Measurements from ENCODE around the gene AGPS. TPM values are rescaled to one million over a fixed set of nuclear protein-coding genes. Genes with fewer than 3 reads are reported as not detected.

The AGPS gene
- total and polyA plus RNA-seq, 9 of the 15 experiments (the other 6 are each of a cell fraction or from before 2014, with no cell fraction given): 15.5 to 211 (median 63.1) TPM

DNA sequence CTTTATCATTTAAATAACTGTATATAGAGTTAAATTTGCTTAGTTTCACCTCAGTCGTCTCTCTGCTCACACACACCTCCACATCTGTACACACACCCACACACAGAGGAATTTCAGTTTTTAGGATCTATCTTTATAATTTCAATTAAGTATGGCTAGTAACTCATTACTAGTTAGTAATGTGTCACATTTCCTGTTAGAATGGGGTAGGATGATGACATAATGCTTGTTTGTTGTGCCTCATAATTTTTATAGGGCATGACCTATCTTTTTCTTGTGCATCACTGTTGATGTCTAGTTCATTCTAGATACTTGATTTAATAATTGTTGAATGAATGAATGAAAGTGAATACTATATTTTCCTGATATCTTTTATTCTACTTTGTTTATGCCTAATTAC is 108.6 kb downstream of the AGPS start:
- WGBS (ENCODE audit: insufficient coverage, low coverage, missing lambda C conversion rate): 89% methylated on average over 1 of the region's 1 CpG
- BruUV-seq (replicated peaks): no TSS peak
- intact Hi-C loops (cut with micrococcal nuclease) (no loop called here), in situ Hi-C loops (cut with MboI) (no loop called here)
- POLR2A ChIA-PET: interaction anchor here (0.7 kb wide), 1 partner anchor 39 kb away, joined by 3 read pairs; no protein-coding TSS in a partner anchor
- CTCF ChIA-PET (ENCODE audit: low intra/inter-chr PET ratio): no interaction called here
- FAIRE-seq (no peak), ATAC-seq (no peak), DNase-seq (ENCODE audit: extremely low read depth in 1 of 4, low spot score in 3 of 4) (no peak)
- Histone ChIP-seq H3K4me3 (no peak overlapping the region), H3K27ac (ENCODE audit: extremely low read depth, low read depth, low read length) (no peak overlapping the region), H3K9ac (ENCODE audit: insufficient read depth in 1 of 2, low read depth in 2 of 2, low read length in 2 of 2) (no peak overlapping the region), H3K4me2 (ENCODE audit: insufficient read depth, low read length) (no peak overlapping the region), H3K79me2 (ENCODE audit: control insufficient read depth, insufficient read depth, low read length) (no peaks in the 10 kb centered on the region), H4K20me1 (replicated peaks; ENCODE audit: control insufficient read depth, insufficient read depth, low read length) (no peaks in the 10 kb centered on the region), H3K27me3 (ENCODE audit: control insufficient read depth in 2 of 2, insufficient read depth in 2 of 2, low read length in 2 of 2) (no peaks in the 10 kb centered on the region), H2AFZ (ENCODE audit: low read depth, low read length) (no peak overlapping the region), H3K36me3 (ENCODE audit: control insufficient read depth, insufficient read depth, low read length) (peaks cover 36% of the 10 kb centered on the region), H3K4me1 (replicated peaks in 1 of 2; ENCODE audit: control insufficient read depth in 2 of 2, insufficient read depth in 2 of 2, low read length in 2 of 2) (no peaks in the 10 kb centered on the region), H3K9me3 (replicated peaks; ENCODE audit: control insufficient read depth, insufficient read depth, low read depth, low read length) (no peaks in the 10 kb centered on the region), H3K9me1 (ENCODE audit: control insufficient read depth, insufficient read depth, low read length) (no peaks in the 10 kb centered on the region)
- TF ChIP-seq ARHGAP35 (IDR thresholded peaks at IDR 0.05; ENCODE audit: partially characterized antibody) (no peak), ARID1B (IDR thresholded peaks at IDR 0.05) (no peak), HMG20B (CRISPR knock-in tag; IDR thresholded peaks at IDR 0.05) (no peak), SPI1 (IDR thresholded peaks at IDR 0.05; ENCODE audit: borderline replicate concordance, low read depth, low read length) (no peak), ZNF263 (CRISPR knock-in tag; IDR thresholded peaks at IDR 0.05; ENCODE audit: borderline replicate concordance) (no peak)
- TF ChIP-seq, protein P1, sequence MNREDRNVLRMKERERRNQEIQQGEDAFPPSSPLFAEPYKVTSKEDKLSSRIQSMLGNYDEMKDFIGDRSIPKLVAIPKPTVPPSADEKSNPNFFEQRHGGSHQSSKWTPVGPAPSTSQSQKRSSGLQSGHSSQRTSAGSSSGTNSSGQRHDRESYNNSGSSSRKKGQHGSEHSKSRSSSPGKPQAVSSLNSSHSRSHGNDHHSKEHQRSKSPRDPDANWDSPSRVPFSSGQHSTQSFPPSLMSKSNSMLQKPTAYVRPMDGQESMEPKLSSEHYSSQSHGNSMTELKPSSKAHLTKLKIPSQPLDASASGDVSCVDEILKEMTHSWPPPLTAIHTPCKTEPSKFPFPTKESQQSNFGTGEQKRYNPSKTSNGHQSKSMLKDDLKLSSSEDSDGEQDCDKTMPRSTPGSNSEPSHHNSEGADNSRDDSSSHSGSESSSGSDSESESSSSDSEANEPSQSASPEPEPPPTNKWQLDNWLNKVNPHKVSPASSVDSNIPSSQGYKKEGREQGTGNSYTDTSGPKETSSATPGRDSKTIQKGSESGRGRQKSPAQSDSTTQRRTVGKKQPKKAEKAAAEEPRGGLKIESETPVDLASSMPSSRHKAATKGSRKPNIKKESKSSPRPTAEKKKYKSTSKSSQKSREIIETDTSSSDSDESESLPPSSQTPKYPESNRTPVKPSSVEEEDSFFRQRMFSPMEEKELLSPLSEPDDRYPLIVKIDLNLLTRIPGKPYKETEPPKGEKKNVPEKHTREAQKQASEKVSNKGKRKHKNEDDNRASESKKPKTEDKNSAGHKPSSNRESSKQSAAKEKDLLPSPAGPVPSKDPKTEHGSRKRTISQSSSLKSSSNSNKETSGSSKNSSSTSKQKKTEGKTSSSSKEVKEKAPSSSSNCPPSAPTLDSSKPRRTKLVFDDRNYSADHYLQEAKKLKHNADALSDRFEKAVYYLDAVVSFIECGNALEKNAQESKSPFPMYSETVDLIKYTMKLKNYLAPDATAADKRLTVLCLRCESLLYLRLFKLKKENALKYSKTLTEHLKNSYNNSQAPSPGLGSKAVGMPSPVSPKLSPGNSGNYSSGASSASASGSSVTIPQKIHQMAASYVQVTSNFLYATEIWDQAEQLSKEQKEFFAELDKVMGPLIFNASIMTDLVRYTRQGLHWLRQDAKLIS (CRISPR knock-in tag; IDR thresholded peaks at IDR 0.05): no peak
- TF ChIP-seq, protein P2, sequence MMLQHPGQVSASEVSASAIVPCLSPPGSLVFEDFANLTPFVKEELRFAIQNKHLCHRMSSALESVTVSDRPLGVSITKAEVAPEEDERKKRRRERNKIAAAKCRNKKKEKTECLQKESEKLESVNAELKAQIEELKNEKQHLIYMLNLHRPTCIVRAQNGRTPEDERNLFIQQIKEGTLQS (IDR thresholded peaks at IDR 0.05): peak; percentile 48; the same call in 1 of the 2 replicates
- TF ChIP-seq, protein P2 (CRISPR knock-in tag; conservative IDR thresholded peaks at IDR 0.05): no peak
